HG02981 (cell line): ENCODE measurements around the gene ELL.
"Not testable (repeated sequence)": the region's sequence is repeated elsewhere in the genome, so short reads cannot be mapped to it uniquely, and the experiment has no call there.

ENCODE experiments used
- ATAC-seq: cut with Tn5 transposase; IDR thresholded peaks from one replicate; pipeline ENCODE4 v1.9.1; 2021; ENCODE audit warnings: mild to moderate bottlenecking, moderate library complexity; ENCODE audit not compliant: unreplicated experiment

ELL gene

GRCh38 chr19:18532168-18532890 is 10.5 kb upstream of the ELL start:
- ATAC-seq: no peak

- ATAC-seq: no peak
Measured at GRCh38 chr19:18531485-18531884, 9.6 kb upstream of the ELL start.

GRCh38 chr19:18529782-18530181 is 7.9 kb upstream of the ELL start:
- no peak for ATAC-seq

- no peak for ATAC-seq
Measured at GRCh38 chr19:18526316-18526715, 4.4 kb upstream of the ELL start.

- ATAC-seq: no peak
Measured at GRCh38 chr19:18523841-18524240, 2.0 kb upstream of the ELL start.

- not testable (repeated sequence) for ATAC-seq
Measured at GRCh38 chr19:18522862-18523440, 1.1 kb upstream of the ELL start.

- peak; percentile 80 for ATAC-seq
Measured at GRCh38 chr19:18522124-18522861, 423 bp upstream of the ELL start.

- no peak for ATAC-seq
Measured at GRCh38 chr19:18520848-18521691, 800 bp downstream of the ELL start.

GRCh38 chr19:18519962-18520847 is 1.7 kb downstream of the ELL start:
- no peak for ATAC-seq

GRCh38 chr19:18518639-18519038 is 3.2 kb downstream of the ELL start:
- no peak for ATAC-seq

GRCh38 chr19:18517606-18518005 is 4.3 kb downstream of the ELL start:
- ATAC-seq: no peak

GRCh38 chr19:18515959-18516358 is 5.9 kb downstream of the ELL start:
- ATAC-seq: no peak

GRCh38 chr19:18514800-18515682 is 6.8 kb downstream of the ELL start:
- no peak for ATAC-seq

- no peak for ATAC-seq
Measured at GRCh38 chr19:18513868-18514267, 8.0 kb downstream of the ELL start.

- ATAC-seq: no peak
Measured at GRCh38 chr19:18510216-18510615, 11.7 kb downstream of the ELL start.

GRCh38 chr19:18508585-18508984 is 13.3 kb downstream of the ELL start:
- no peak for ATAC-seq

GRCh38 chr19:18507727-18508440 is 14.0 kb downstream of the ELL start:
- ATAC-seq: no peak

- no peak for ATAC-seq
Measured at GRCh38 chr19:18507021-18507726, 14.7 kb downstream of the ELL start.
